ENCODE results near the gene PVALEF.
A peak's percentile ranks its signal among the peaks of the same experiment; 100 is the strongest.

GRCh38 chr17:81222906-81223761 is 57.8 kb downstream of the PVALEF start, which contains the start of gene CEP131:
- TF ChIP-seq CTCF (IDR thresholded peaks at IDR 0.05), result no peak
- peak in 1 of 2 donors; percentile 39 for TF ChIP-seq POLR2A (IDR thresholded peaks at IDR 0.05)
